CD1c-positive myeloid dendritic cell (primary cell): Measurements from ENCODE around the gene ZFYVE28.
"Not testable (repeated sequence)": the region's sequence is repeated elsewhere in the genome, so short reads cannot be mapped to it uniquely, and the experiment has no call there.

Source experiments
- DNase-seq: peaks from one replicate; pipeline ENCODE4 v3.0.0-alpha.2; 2016; ENCODE audit errors: extremely low spot score

Gene ZFYVE28

DNA sequence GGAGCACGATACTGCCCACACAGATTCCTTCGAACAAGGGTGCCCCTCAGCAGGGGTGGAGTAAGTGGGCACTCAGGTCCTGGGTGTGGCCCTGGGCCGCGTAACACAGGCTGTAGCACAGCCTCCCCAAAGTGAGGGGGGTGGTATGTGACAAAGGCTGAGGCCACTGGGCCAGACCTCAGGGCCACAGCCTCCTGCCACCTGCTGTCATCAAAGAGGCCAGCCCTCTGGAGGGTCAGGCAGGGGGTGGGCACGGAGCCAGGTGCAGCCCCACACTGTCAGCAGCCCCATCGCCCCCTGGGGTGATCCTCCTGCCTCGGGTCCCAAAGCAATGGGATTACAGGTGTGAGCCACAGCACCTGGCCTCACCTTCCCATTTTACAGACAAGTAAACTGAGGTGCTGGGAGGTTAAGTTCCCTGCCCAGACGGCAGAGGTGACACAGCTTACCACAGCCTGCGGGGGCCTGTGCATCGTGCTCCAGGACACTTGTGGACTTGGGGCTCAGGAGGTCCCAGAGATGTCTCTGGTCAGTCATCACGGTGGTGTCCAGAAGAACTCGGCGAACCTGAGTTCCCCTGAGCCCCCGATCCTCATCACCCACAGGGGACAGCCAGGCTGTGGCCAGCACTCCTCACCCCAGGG, 129.0 kb downstream of the ZFYVE28 start:
- no peak for DNase-seq

DNA sequence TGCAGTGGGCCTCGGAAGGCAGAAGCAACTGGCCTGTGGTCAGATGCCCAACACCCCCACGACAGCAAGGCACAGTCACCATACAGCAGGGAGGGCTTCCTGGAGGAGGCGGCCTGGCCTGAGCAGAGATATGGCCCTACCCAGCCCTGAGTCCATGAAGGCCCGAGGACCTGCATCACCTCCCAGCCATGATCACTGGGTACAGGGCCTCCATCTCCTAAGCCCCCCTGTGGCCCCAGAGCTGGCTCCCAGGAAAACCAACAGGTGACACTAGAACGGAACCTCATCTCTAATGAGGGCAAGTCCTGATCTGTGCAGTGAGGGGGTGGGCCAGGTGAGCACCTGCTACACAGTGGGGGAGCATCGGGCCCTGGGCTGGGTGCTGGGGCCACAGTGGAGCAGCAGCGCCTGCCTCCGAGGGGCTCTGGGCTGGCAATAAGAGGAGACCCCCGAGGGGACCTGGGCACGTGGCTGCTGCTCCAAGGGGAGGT, 130.3 kb downstream of the ZFYVE28 start:
- DNase-seq, result no peak

GRCh38 chr4:2287594-2287915, 130.9 kb downstream of the ZFYVE28 start:
- no peak for DNase-seq

DNA sequence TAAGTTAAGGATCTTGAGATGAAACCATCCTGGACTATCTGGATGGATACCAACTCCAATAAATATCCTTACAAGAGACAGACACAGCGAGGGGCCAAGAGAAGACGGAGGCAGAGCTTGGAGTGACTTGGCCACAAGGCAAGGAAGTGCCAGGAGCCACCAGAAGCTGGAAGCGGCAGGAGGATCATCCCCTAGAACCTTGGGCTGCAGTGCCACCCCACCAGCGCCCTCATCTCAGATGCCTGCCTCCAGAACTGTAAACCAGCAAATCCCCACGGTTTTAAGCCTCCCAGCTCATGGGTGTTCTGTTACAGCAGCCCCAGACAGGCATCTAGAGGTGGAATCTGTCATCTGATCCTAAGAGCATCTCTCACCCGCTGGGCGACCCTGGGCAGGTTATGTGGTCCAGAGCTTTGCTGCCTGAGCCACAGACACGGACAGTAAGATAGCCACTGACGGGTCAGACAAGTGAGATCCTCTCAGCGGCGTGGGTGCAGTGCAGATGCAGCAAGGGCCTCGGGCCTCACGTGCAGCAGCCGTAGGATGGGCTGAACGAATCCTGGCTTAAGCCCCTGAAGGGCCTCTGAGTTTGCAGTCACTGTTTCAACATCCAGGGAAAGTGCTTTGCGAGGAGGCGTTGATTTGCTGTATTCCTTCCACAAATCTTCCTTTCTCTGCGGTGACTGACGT, 131.4 kb downstream of the ZFYVE28 start:
- no peak for DNase-seq

GRCh38 chr4:2285613-2286381, 132.6 kb downstream of the ZFYVE28 start:
- no peak for DNase-seq

DNA sequence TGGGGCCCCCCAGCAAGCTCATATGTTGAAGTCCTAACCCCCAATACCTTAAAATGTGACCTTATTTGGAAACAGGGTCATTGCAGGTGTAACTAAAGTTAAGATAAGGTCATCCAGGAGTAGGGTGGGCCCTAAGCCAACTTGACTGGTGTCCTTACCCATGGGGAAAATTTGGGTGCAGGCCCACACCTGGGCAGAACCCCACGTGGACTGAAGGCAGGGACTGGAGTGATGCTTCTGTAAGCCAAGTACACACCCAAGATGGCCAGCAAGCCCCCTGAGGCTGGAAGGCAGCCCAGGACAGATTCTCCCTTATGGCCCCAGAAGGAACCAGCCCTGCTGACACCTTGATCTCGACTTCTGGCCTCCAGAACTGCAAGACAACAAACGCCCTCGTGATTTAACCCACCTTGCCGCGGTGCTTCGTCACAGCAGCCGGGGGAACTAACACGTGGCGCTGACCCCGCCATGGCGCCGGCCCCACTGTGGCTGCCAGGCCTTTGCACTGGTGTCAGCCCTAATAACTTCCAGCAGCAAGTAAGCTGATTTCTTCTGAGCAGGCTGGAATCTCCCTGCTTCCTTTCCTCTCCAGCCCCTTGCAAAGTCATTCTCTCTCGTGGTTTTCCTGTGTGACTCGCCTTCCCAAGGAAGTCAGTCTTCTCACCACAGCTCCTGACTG, 133.4 kb downstream of the ZFYVE28 start:
- no peak for DNase-seq

GRCh38 chr4:2284161-2284933, 134.1 kb downstream of the ZFYVE28 start:
- DNase-seq, result no peak

- no peak for DNase-seq
These were observed 135.2 kb downstream of the ZFYVE28 start for GRCh38 chr4:2283199-2283711.

GRCh38 chr4:2281575-2282343, 136.7 kb downstream of the ZFYVE28 start:
- peak; percentile 54 for DNase-seq

DNA sequence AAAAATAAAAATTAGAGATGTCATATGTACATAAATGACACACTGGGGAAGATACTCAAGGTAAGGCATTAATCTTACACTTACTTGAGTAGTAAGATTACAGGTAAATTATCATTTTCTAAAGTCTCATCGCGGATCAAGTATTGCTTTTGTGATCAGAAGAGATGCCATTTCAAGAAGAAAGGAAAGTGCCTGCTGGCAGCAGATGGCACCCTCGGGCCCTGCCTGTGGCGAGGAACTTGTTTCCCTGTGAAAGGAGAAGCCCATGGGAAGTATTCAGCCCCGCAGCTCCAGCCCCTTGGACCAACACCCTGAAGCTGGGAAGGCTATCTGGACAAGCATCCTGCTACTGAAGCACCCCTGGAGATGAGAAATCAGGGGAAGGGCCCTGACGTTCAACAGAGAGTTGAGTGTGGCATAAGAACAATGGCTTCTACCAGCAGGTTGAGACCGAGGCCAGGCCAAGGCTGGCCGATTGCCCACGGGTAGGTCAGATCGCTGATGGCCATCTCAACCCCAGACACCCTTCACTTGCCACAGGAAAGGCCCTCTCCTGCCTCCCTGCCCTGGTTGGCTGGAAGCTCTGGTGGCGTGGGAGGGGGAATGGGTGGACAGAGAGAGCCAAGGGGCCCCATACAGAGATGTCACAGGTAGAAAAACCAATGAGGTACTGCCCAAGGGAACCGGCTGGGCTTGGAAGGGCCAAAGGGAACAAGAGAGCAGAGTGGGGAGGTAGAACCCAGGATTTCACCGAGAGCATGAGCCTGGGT, 137.7 kb downstream of the ZFYVE28 start:
- peak; percentile 1 for DNase-seq

- no peak for DNase-seq
These were observed 140.5 kb downstream of the ZFYVE28 start for GRCh38 chr4:2277956-2278355.

- DNase-seq, result no peak
These were observed 141.7 kb downstream of the ZFYVE28 start for GRCh38 chr4:2276581-2277325.

GRCh38 chr4:2275546-2276251, 142.7 kb downstream of the ZFYVE28 start:
- no peak for DNase-seq

GRCh38 chr4:2275044-2275397, 143.4 kb downstream of the ZFYVE28 start:
- DNase-seq, result not testable (repeated sequence)

- no peak for DNase-seq
These were observed 144.0 kb downstream of the ZFYVE28 start for GRCh38 chr4:2274320-2275043.

- DNase-seq, result no peak
These were observed 144.7 kb downstream of the ZFYVE28 start for GRCh38 chr4:2273657-2274319.

DNA sequence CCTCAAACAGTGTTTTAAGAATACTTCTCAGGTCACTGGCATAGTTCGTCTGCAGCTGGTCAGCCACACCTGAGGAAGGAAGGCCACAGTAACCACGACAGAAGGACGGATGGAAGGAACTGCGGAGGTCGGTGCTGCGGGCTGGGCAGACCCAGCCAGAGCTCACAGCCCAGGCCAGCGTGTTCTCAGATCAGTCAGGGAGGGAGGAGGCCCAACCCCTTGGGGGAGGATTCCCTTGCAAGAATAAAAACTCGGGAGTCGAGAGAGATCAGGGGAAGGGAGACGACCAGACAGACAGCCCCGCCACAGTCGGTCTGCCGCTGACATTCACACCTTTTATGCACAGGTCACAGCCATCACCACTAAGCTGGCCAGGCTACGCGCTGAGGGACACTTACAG, 145.2 kb downstream of the ZFYVE28 start:
- no peak for DNase-seq
